Thyroid gland (tissue), 4 donors: ENCODE measurements around the gene AGMO. TPM values are rescaled to one million over a fixed set of nuclear protein-coding genes. Genes with fewer than 3 reads are reported as not detected.

Experiments used
- DNase-seq, 2 donors: peaks; one replicate each; pipeline ENCODE4 v3.0.0-alpha.2; 2019
- H3K27ac ChIP-seq, 3 donors: fragments of 200-600 bp; sonication (generic); 1 replicate in 2 of 3; 2 replicates in 1 of 3; pipeline ENCODE4 v1.5.1; 2016 to 2019; ENCODE audit warnings: mild to moderate bottlenecking in 1 of 3, moderate library complexity in 1 of 3
- H3K27me3 ChIP-seq: fragments of 200-600 bp; sonication (generic); one replicate; pipeline ENCODE4 v1.5.1; 2019
- H3K36me3 ChIP-seq, 2 donors: fragments of 200-600 bp; sonication (generic); one replicate each; pipeline ENCODE4 v1.5.1; 2016 to 2019
- H3K4me1 ChIP-seq, 2 donors: fragments of 200-600 bp; sonication (generic); one replicate each; pipeline ENCODE4 v1.5.1; 2017 to 2019
- H3K4me3 ChIP-seq, 3 donors: fragments of 200-600 bp; sonication (generic); replicated peaks in 1 of 3; 1 replicate in 2 of 3; 2 replicates in 1 of 3; pipeline ENCODE4 v1.5.1; 2016; ENCODE audit warnings: mild to moderate bottlenecking in 1 of 3
- H3K9me3 ChIP-seq: fragments of 200-600 bp; sonication (generic); one replicate; pipeline ENCODE4 v1.5.1; 2017
- CTCF ChIP-seq, 6 experiments: fragments of 200-600 bp in 3 of 6; fragments of 450-650 bp in 3 of 6; sonication (generic) in 3 of 6; IDR thresholded peaks; one replicate each; pipeline ENCODE4 v1.5.1; 2016 to 2019; ENCODE audit warnings: antibody characterized with exemption in 6 of 6, mild to moderate bottlenecking in 2 of 6, inconsistent platforms in 1 of 6, moderate library complexity in 1 of 6
- POLR2A ChIP-seq, 2 donors: fragments of 450-650 bp; IDR thresholded peaks; one replicate each; pipeline ENCODE4 v1.6.1; 2017; ENCODE audit warnings: antibody characterized with exemption in 2 of 2, mild to moderate bottlenecking in 2 of 2, moderate library complexity in 1 of 2
- WGBS, 2 donors: methylation state at CpG; one replicate each; pipeline ENCODE4 v1.1.5; 2017; 5-methylcytosine and 5-hydroxymethylcytosine counted together
- intact Hi-C: fragments of 100-400 bp; cut with DNase I; formaldehyde crosslinking; loops from one replicate; pipeline ENCODE4 v1.15.1; 2023
- total RNA-seq, 4 donors: library from RNA; depleted of rRNA; stranded (reverse); fragments of >200 nt; gene quantifications; one replicate each; pipeline ENCODE4 v1.2.3, GENCODE V29; 2016

The AGMO gene
- total RNA-seq, 4 donors from 2014 or later: 0.83 to 2.0 (median 1.8) TPM

- intact Hi-C loops: no loop called here
- H3K27me3 ChIP-seq: no peaks in the 10 kb centered on the region
- H3K36me3 ChIP-seq: no peaks in the 10 kb centered on the region
- no peak overlapping the region for H3K4me3 ChIP-seq
- TF ChIP-seq POLR2A (IDR thresholded peaks at IDR 0.05): no peak
- no peak for TF ChIP-seq CTCF (IDR thresholded peaks at IDR 0.05)
- H3K27ac ChIP-seq: no peak overlapping the region
- no peaks in the 10 kb centered on the region for H3K4me1 ChIP-seq
- 89% methylated on average over 9 of the region's 9 CpGs for WGBS, 2 donors
- H3K9me3 ChIP-seq: no peaks in the 10 kb centered on the region
- DNase-seq: no peak
These were observed 163.7 kb downstream of the AGMO start for GRCh38 chr7:15397922-15398760.

- no peaks in the 10 kb centered on the region for H3K36me3 ChIP-seq
- intact Hi-C loops: no loop called here
- no peak for DNase-seq
- no peak overlapping the region for H3K27ac ChIP-seq
- TF ChIP-seq CTCF (IDR thresholded peaks at IDR 0.05) (no peak), POLR2A (IDR thresholded peaks at IDR 0.05) (no peak)
- H3K9me3 ChIP-seq: no peaks in the 10 kb centered on the region
- WGBS, 2 donors: 96 to 97% methylated on average over 42 to 43 of the region's 43 CpGs
- no peaks in the 10 kb centered on the region for H3K27me3 ChIP-seq
- no peak overlapping the region for H3K4me3 ChIP-seq
- H3K4me1 ChIP-seq: no peaks in the 10 kb centered on the region
These were observed 164.7 kb downstream of the AGMO start for GRCh38 chr7:15397159-15397550.

- H3K27me3 ChIP-seq: no peaks in the 10 kb centered on the region
- no peak overlapping the region for H3K27ac ChIP-seq
- no peak overlapping the region for H3K4me3 ChIP-seq
- no peak for DNase-seq
- H3K36me3 ChIP-seq: no peaks in the 10 kb centered on the region
- H3K4me1 ChIP-seq: no peaks in the 10 kb centered on the region
- WGBS, 2 donors: 77 to 80% methylated on average over 24 of the region's 24 CpGs
- TF ChIP-seq POLR2A (IDR thresholded peaks at IDR 0.05) (no peak), CTCF (IDR thresholded peaks at IDR 0.05) (no peak)
- intact Hi-C loops: no loop called here
- no peaks in the 10 kb centered on the region for H3K9me3 ChIP-seq
These were observed 165.3 kb downstream of the AGMO start for GRCh38 chr7:15396210-15397158.

GRCh38 chr7:15389073-15389472, 172.7 kb downstream of the AGMO start:
- no peaks in the 10 kb centered on the region for H3K9me3 ChIP-seq
- H3K36me3 ChIP-seq: no peaks in the 10 kb centered on the region
- H3K4me3 ChIP-seq: no peak overlapping the region
- no peak overlapping the region for H3K27ac ChIP-seq
- DNase-seq: no peak
- 91 to 97% methylated on average over 1 of the region's 1 CpG for WGBS, 2 donors
- no peaks in the 10 kb centered on the region for H3K27me3 ChIP-seq
- intact Hi-C loops: no loop called here
- no peak for TF ChIP-seq CTCF (IDR thresholded peaks at IDR 0.05)
- no peak for TF ChIP-seq POLR2A (IDR thresholded peaks at IDR 0.05)
- H3K4me1 ChIP-seq: no peaks in the 10 kb centered on the region
